Ovary (tissue), 9 donors: ENCODE results near the gene SLC16A11. TPM values are rescaled to one million over a fixed set of nuclear protein-coding genes. Genes with fewer than 3 reads are reported as not detected.
"Not testable (repeated sequence)": the region's sequence is repeated elsewhere in the genome, so short reads cannot be mapped to it uniquely, and the experiment has no call there.

Source experiments
- DNase-seq, 5 donors: peaks; one replicate each; pipeline ENCODE4 v3.0.0-alpha.2; 2019 to 2020
- H3K27ac ChIP-seq, 2 donors: fragments of 200-600 bp; one replicate each; pipeline versions ENCODE4 v1.5.1 to v1.8.0; 2019 to 2022
- H3K27me3 ChIP-seq: fragments of 200-600 bp; one replicate; pipeline ENCODE4 v1.8.0; 2022
- H3K36me3 ChIP-seq: fragments of 200-600 bp; sonication (generic); one replicate; pipeline ENCODE4 v1.5.1; 2019
- H3K4me1 ChIP-seq: one replicate; pipeline ENCODE4 v1.8.1; 2013; ENCODE audit warnings: mild to moderate bottlenecking, moderate library complexity; ENCODE audit not compliant: insufficient read depth
- H3K4me3 ChIP-seq: fragments of 200-600 bp; sonication (generic); one replicate; pipeline ENCODE4 v1.5.1; 2017
- H3K9me3 ChIP-seq, 2 donors: fragments of 200-600 bp in 1 of 2; sonication (generic) in 1 of 2; one replicate each; pipeline versions ENCODE4 v1.5.1 to v1.8.1; 2013 to 2019; ENCODE audit warnings: mild to moderate bottlenecking in 1 of 2, moderate library complexity in 1 of 2
- EP300 ChIP-seq: sonication (generic); formaldehyde crosslinking; IDR thresholded peaks from one replicate; pipeline ENCODE4 v1.6.1; 2017; ENCODE audit warnings: antibody characterized with exemption
- POLR2A ChIP-seq: fragments of 450-650 bp; IDR thresholded peaks from one replicate; pipeline ENCODE4 v1.6.1; 2017; ENCODE audit warnings: antibody characterized with exemption, mild to moderate bottlenecking, moderate library complexity
- WGBS, 3 donors: extraction: QIAGEN DNeasy Blood & Tissue Kit in 1 of 3; methylation state at CpG; one replicate each; pipeline versions ENCODE4 v1.1.5 to v1.1.7; 2013 to 2017; 5-methylcytosine and 5-hydroxymethylcytosine counted together
- intact Hi-C, 4 donors: fragments of 100-400 bp; cut with DNase I; formaldehyde crosslinking; loops; one replicate each; pipeline versions ENCODE4 v1.11.0 to v1.15.1; 2022 to 2023
- polyA plus RNA-seq, 2 donors: library from polyadenylated mRNA; stranded (reverse); fragments of 200-250 nt in 1 of 2; fragments of 350-450 nt in 1 of 2; fragmentation: Illumina TruSeq in 1 of 2; extraction: RNeasy Lipid Tissue Mini Kit (QIAGEN cat#74804) in 1 of 2; gene quantifications; one replicate each; pipeline ENCODE4 v1.2.3, GENCODE V29; 2013 to 2014
- total RNA-seq, 7 donors: library from RNA; depleted of rRNA in 2 of 7; stranded (reverse); fragments of >200 nt in 2 of 7; fragmentation: NEBNext Ultra II Directional in 3 of 7; extraction: Animal tissue kit (Norgen Biotek cat#: 25700) in 3 of 7; gene quantifications; one replicate each; pipeline versions ENCODE4 v1.1.0 to v1.2.4, GENCODE V29; 2016 to 2023
- TF ChIP-seq, protein P1 (sequence below), 3 donors: fragments of 450-650 bp in 2 of 3; fragments of 200-600 bp in 1 of 3; IDR thresholded peaks; one replicate each; pipeline versions ENCODE4 v1.5.1 to v1.8.0; 2016 to 2022; ENCODE audit warnings: antibody characterized with exemption in 3 of 3, mild to moderate bottlenecking in 1 of 3
- donor health status: DM: no; HTN: no; CAD: no; lungs with moderate emphysema.
- donor health status: DM: no; HTN: no; CAD: no.
- donor health status: Bipolar disorder and iron deficiency.
- donor health status: DM: yes; HTN: yes; CAD: no.
- donor health status: DM: no; HTN: no; CAD: no.
- donor health status: DM: yes; HTN: yes; CAD: no.

SLC16A11 gene
- total and polyA plus RNA-seq, 9 donors = 1.2 to 14.4 (median 3.0) TPM; not detected in 2

DNA sequence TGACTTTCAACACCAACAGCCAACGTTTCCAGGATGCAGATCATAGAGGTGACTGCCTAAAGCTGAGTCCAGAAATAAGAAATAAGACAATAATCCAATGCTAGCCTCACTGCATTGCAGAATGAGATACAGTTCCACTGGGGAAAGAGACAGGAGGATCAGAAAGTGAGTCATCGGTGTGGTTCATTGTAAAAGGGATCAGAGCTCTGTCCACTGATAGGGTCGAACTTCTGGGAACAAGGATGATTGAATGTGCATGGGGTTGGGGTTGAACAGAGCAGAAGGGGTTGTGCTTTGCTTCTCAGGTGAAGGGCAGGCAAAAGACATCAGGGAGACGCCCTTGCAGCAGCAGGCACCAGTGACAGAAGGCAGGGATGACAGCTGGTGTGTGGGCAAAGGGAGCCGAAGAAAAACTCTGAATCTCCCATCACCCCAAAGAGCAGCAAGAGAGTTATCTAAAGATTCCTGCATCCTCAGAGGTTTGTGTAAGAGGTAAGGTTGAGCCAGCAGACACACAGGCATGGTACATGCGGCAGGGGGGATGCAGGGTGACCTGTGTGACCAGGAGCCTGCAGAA, 19.7 kb upstream of the SLC16A11 start:
- no peaks in the 10 kb centered on the region for H3K36me3 ChIP-seq
- no peak for TF ChIP-seq POLR2A
- TF ChIP-seq, protein P1, sequence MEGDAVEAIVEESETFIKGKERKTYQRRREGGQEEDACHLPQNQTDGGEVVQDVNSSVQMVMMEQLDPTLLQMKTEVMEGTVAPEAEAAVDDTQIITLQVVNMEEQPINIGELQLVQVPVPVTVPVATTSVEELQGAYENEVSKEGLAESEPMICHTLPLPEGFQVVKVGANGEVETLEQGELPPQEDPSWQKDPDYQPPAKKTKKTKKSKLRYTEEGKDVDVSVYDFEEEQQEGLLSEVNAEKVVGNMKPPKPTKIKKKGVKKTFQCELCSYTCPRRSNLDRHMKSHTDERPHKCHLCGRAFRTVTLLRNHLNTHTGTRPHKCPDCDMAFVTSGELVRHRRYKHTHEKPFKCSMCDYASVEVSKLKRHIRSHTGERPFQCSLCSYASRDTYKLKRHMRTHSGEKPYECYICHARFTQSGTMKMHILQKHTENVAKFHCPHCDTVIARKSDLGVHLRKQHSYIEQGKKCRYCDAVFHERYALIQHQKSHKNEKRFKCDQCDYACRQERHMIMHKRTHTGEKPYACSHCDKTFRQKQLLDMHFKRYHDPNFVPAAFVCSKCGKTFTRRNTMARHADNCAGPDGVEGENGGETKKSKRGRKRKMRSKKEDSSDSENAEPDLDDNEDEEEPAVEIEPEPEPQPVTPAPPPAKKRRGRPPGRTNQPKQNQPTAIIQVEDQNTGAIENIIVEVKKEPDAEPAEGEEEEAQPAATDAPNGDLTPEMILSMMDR (IDR thresholded peaks at IDR 0.05) = no peak
- no peak for TF ChIP-seq EP300
- intact Hi-C loops = no loop called here
- no peaks in the 10 kb centered on the region for H3K9me3 ChIP-seq
- no peaks in the 10 kb centered on the region for H3K4me1 ChIP-seq
- H3K27me3 ChIP-seq = no peaks in the 10 kb centered on the region
- 50 to 55% (median 54%) methylated on average over 6 of the region's 6 CpGs for WGBS, 3 donors
- DNase-seq = no peak
- H3K4me3 ChIP-seq = no peak overlapping the region
- H3K27ac ChIP-seq = no peak overlapping the region

DNA sequence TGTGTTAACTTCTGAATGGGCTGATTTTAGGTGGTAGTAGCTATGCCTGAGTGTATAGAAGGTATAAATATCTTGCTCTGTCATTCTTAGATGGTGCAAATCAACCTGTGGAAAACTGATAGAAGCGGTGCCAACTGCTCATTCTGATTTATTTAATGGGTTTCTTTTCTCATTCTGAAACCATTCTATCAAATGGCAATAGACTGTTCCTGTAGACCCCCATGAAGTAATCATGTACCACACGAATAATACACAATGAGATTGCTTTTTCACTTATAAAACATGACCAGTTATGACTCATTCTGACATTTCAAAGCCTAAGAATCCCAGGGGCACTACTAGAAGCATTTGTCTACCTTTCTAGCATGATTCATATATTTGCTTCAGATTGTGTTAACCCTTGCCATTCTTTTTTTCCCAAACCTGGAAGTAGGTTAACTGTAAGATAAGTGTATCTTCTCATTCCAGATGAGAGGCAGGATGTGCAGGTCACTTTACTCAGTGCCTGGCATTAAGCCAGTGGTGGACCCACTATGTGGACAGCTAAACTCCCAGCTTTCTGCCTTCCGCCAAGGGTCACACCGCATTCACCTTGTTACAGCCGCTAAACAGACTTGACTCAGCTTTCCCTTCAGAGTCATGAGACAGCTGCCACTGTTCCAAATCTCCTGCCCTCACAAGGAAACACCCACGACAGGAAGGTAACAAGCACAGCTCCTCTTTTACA, 16.4 kb upstream of the SLC16A11 start:
- intact Hi-C loops = no loop called here
- Histone ChIP-seq H3K4me1 (no peaks in the 10 kb centered on the region), H3K4me3 (no peak overlapping the region), H3K27me3 (no peaks in the 10 kb centered on the region), H3K27ac (no peak overlapping the region), H3K9me3 (no peaks in the 10 kb centered on the region), H3K36me3 (no peaks in the 10 kb centered on the region)
- DNase-seq = no peak
- TF ChIP-seq EP300 = no peak
- TF ChIP-seq, protein P1 (IDR thresholded peaks at IDR 0.05) = no peak
- no peak for TF ChIP-seq POLR2A
- 38 to 53% (median 48%) methylated on average over 6 of the region's 6 CpGs for WGBS, 3 donors

DNA sequence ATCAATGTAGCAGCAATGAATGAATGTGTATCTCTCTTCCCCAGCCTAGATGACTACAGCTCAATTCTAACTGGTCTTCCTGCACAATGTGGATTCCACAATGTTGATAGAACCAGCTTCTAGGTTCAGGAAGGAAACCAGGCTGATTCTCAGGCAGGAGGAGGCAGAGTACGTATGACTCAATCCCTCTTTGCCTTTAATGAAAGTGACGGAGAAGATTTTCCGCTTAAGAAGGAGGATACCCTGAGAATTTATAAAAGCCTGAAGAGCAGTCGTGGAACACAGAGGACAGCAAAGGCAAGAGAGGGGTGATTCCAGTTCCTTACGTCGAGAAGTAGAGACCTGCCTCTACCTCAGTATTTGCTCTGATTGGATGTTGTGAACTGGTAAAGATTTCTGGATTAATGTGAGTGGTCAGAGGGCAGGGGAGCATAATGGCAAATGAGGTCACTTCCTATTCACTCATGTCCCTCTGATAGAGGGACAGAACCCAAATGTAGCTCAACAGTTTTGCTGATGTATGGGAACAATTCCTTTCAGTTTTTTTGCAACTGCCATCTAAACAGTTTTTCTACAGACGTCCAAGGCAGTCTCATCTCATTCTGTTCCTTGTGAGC, 15.0 kb upstream of the SLC16A11 start:
- TF ChIP-seq, protein P1 (IDR thresholded peaks at IDR 0.05) = no peak
- no peak for TF ChIP-seq POLR2A
- no peaks in the 10 kb centered on the region for H3K4me1 ChIP-seq
- WGBS, 3 donors = 58 to 65% (median 61%) methylated on average over 7 of the region's 7 CpGs
- intact Hi-C loops = no loop called here
- no peak overlapping the region for H3K27ac ChIP-seq
- no peaks in the 10 kb centered on the region for H3K36me3 ChIP-seq
- no peaks in the 10 kb centered on the region for H3K27me3 ChIP-seq
- no peak overlapping the region for H3K4me3 ChIP-seq
- no peaks in the 10 kb centered on the region for H3K9me3 ChIP-seq
- no peak for DNase-seq

DNA sequence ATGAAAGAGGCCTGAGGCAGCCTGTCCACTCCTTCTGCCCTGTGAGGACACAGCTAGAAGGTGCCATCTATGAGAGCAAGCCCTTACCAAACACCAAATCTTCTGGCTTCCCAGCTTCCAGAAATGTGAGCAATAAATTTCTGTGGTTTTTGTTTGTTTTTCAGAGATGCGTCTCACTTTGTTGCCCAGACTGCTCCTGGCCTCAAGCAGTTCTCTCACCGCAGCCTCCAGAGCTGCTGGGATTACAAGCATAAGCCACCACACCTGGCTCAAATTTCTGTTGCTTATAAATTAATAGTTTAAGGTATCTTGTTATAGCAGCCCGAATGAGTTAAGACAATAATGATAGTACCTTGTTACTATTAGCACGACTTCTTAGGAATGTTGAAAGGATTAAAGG, 12.5 kb upstream of the SLC16A11 start:
- Histone ChIP-seq H3K27me3 (no peaks in the 10 kb centered on the region), H3K4me1 (no peaks in the 10 kb centered on the region), H3K27ac (no peak overlapping the region), H3K4me3 (no peak overlapping the region), H3K36me3 (no peaks in the 10 kb centered on the region), H3K9me3 (no peaks in the 10 kb centered on the region)
- WGBS, 3 donors = 66 to 72% (median 70%) methylated on average over 4 of the region's 4 CpGs
- no peak for TF ChIP-seq EP300
- TF ChIP-seq, protein P1 (IDR thresholded peaks at IDR 0.05) = no peak
- intact Hi-C loops = no loop called here
- no peak for DNase-seq

DNA sequence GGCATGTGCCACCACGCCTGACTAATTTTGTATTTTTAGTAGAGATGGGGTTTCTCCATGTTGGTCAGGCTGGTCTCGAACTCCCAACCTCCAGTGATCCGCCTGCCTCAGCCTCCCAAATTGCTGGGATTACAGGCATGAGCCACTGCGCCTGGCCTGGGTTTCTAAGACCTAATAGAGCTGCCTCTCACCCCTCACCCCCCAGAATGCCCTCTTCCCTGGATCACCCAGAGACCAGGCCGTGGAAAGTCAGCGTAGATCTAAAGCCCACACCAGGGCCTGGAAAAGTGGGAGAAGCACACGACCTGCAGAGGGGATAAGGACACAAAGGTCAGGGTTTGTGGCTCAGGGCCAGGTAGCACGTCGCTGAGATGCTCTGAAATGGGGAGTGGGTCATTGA, 6.7 kb upstream of the SLC16A11 start:
- H3K36me3 ChIP-seq, H3K9me3 ChIP-seq, H3K4me1 ChIP-seq, H3K27ac ChIP-seq, H3K4me3 ChIP-seq, DNase-seq, H3K27me3 ChIP-seq: not testable (repeated sequence)
- intact Hi-C loops = loop anchor here in 1 of 4 donors (5.0 kb wide), 2 partner anchors 87 to 247 kb away; no protein-coding TSS in a partner anchor
- 70 to 83% (median 73%) methylated on average over 9 of the region's 9 CpGs for WGBS, 3 donors
